ENCODE results near the gene STXBP4. TPM values are rescaled to one million over a fixed set of nuclear protein-coding genes. Genes with fewer than 3 reads are reported as not detected.

The STXBP4 gene
- total and polyA plus RNA-seq, 3 donors from 2014 or later, result 4.7 to 25.8 (median 19.3) TPM

- H3K4me1 ChIP-seq, result peaks cover 31% of the 10 kb centered on the region
- peak overlapping the region; percentile 89 to 93 for H3K27ac ChIP-seq
- H3K36me3 ChIP-seq (ENCODE audit: low read depth, missing control alignments), result no peaks in the 10 kb centered on the region
- peak overlapping the region; percentile 87 to 95 for H3K4me3 ChIP-seq
- intact Hi-C loops (cut with DNase I; ENCODE audit: low total_unique reads), result no loop called here
- WGBS, 2 donors, result 1 to 2% methylated on average over 17 to 21 of the region's 21 CpGs
- H3K9me3 ChIP-seq, result no peaks in the 10 kb centered on the region
- no peak for TF ChIP-seq POLR2A (IDR thresholded peaks at IDR 0.05)
- TF ChIP-seq, protein P1, sequence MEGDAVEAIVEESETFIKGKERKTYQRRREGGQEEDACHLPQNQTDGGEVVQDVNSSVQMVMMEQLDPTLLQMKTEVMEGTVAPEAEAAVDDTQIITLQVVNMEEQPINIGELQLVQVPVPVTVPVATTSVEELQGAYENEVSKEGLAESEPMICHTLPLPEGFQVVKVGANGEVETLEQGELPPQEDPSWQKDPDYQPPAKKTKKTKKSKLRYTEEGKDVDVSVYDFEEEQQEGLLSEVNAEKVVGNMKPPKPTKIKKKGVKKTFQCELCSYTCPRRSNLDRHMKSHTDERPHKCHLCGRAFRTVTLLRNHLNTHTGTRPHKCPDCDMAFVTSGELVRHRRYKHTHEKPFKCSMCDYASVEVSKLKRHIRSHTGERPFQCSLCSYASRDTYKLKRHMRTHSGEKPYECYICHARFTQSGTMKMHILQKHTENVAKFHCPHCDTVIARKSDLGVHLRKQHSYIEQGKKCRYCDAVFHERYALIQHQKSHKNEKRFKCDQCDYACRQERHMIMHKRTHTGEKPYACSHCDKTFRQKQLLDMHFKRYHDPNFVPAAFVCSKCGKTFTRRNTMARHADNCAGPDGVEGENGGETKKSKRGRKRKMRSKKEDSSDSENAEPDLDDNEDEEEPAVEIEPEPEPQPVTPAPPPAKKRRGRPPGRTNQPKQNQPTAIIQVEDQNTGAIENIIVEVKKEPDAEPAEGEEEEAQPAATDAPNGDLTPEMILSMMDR (IDR thresholded peaks at IDR 0.05), result peak in 1 of 3 experiments; percentile 27
- H3K27me3 ChIP-seq, result no peaks in the 10 kb centered on the region
- DNase-seq, result no peak
These were observed 824 bp upstream of the STXBP4 start for GRCh38 chr17:54967621-54968261.

GRCh38 chr17:54968988-54969332, 395 bp downstream of the STXBP4 start:
- Histone ChIP-seq H3K27me3 (no peaks in the 10 kb centered on the region), H3K9me3 (no peaks in the 10 kb centered on the region), H3K4me3 (peak overlapping the region; percentile 87 to 95), H3K4me1 (peaks cover 31% of the 10 kb centered on the region), H3K27ac (peak overlapping the region; percentile 89 to 93), H3K36me3 (ENCODE audit: low read depth, missing control alignments) (no peaks in the 10 kb centered on the region)
- intact Hi-C loops (cut with DNase I; ENCODE audit: low total_unique reads), result no loop called here
- no peak for TF ChIP-seq POLR2A (IDR thresholded peaks at IDR 0.05)
- TF ChIP-seq, protein P1 (IDR thresholded peaks at IDR 0.05), result no peak
- 0% methylated on average over 12 to 13 of the region's 13 CpGs for WGBS, 2 donors
- DNase-seq, result no peak

DNA sequence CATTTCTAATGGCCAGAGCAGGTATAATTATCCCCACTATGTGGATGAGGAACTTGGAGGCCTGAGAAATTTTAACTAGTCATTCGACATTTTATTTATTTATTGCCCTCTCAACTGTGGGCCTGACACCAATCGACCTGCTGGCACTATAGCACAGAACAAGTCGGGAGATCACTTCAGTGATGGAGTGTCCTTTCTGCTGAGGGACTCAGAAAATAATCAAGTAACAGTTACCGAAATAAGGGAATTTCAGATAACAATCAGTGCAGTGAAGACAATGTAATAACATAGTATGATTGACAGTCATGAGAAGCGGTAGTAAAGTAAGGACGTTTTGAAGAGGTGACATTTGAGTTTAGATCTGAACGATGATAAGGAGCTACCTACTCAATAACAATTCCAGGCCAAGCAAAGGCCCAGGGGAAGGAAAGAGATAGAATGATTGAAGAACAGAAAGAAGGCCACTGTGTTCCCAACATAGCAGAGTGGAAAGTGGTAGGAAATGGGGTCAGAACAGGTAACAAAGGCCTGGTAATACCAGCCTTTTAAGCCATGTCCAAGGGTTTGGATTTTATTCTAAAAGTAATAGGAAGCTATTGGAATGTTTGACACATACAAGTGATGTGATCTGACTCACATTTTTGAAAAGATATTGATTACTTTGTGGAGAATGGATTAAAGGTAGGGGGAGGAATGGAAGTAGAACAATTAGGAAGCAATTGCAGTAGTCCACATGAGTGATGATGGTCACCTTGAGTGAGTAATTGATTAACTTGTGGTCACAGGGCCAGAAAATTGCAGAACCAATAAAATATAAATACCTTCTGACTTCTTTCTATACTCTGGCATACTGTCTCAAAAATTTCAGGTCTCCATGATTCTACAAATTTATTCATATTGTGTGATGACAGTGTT, 1.4 kb downstream of the STXBP4 start:
- Histone ChIP-seq H3K27ac (peak overlapping the region; percentile 89 to 93), H3K9me3 (no peaks in the 10 kb centered on the region), H3K27me3 (no peaks in the 10 kb centered on the region), H3K4me1 (peaks cover 29% of the 10 kb centered on the region), H3K4me3 (peak overlapping the region in 1 of 2 donors; percentile 95), H3K36me3 (ENCODE audit: low read depth, missing control alignments) (no peaks in the 10 kb centered on the region)
- WGBS, 2 donors, result 30 to 34% methylated on average over 7 of the region's 7 CpGs
- intact Hi-C loops (cut with DNase I; ENCODE audit: low total_unique reads), result no loop called here
- no peak for TF ChIP-seq POLR2A (IDR thresholded peaks at IDR 0.05)
- TF ChIP-seq, protein P1 (IDR thresholded peaks at IDR 0.05), result no peak
- no peak for DNase-seq

- Histone ChIP-seq H3K4me3 (no peak overlapping the region), H3K27me3 (no peaks in the 10 kb centered on the region), H3K36me3 (ENCODE audit: low read depth, missing control alignments) (no peaks in the 10 kb centered on the region), H3K9me3 (no peaks in the 10 kb centered on the region), H3K27ac (no peak overlapping the region), H3K4me1 (peaks cover 26% of the 10 kb centered on the region)
- no peak for TF ChIP-seq POLR2A (IDR thresholded peaks at IDR 0.05)
- TF ChIP-seq, protein P1 (IDR thresholded peaks at IDR 0.05), result no peak
- DNase-seq, result no peak
- intact Hi-C loops (cut with DNase I; ENCODE audit: low total_unique reads), result no loop called here
These were observed 2.6 kb downstream of the STXBP4 start for GRCh38 chr17:54971147-54971546.
